Measurements from ENCODE around the gene METTL13.

GRCh38 chr1:171738911-171739310 lies 42.5 kb upstream of the METTL13 start:
- TF ChIP-seq, protein P1, sequence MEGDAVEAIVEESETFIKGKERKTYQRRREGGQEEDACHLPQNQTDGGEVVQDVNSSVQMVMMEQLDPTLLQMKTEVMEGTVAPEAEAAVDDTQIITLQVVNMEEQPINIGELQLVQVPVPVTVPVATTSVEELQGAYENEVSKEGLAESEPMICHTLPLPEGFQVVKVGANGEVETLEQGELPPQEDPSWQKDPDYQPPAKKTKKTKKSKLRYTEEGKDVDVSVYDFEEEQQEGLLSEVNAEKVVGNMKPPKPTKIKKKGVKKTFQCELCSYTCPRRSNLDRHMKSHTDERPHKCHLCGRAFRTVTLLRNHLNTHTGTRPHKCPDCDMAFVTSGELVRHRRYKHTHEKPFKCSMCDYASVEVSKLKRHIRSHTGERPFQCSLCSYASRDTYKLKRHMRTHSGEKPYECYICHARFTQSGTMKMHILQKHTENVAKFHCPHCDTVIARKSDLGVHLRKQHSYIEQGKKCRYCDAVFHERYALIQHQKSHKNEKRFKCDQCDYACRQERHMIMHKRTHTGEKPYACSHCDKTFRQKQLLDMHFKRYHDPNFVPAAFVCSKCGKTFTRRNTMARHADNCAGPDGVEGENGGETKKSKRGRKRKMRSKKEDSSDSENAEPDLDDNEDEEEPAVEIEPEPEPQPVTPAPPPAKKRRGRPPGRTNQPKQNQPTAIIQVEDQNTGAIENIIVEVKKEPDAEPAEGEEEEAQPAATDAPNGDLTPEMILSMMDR (conservative IDR thresholded peaks at IDR 0.05; ENCODE audit: low read length): no peak
- no peak for TF ChIP-seq EZH2phosphoT487 (IDR thresholded peaks at IDR 0.05; ENCODE audit: borderline replicate concordance, low read depth, low read length)

All from OCI-LY7 (cell line).